ENCODE results near the gene FUT9. TPM values are rescaled to one million over a fixed set of nuclear protein-coding genes. Genes with fewer than 3 reads are reported as not detected.

Gene FUT9
- total and polyA plus RNA-seq, 2 donors (not counting 1 experiment from before 2014, with no cell fraction given), result not detected

- Histone ChIP-seq H2AFZ (ENCODE audit: low read length) (no peak overlapping the region), H4K20me1 (ENCODE audit: control insufficient read depth, extremely low read depth, insufficient read depth, low read length) (no peaks in the 10 kb centered on the region), H3K4me2 (ENCODE audit: extremely low read depth, insufficient read depth, low read length) (no peak overlapping the region), H3K4me3 (replicated peaks in 1 of 4; ENCODE audit: control extremely low read depth in 1 of 4, insufficient read depth in 1 of 4, low read depth in 3 of 4, low read length in 4 of 4) (no peak overlapping the region), H3K27me3 (ENCODE audit: control insufficient read depth, insufficient read depth, low read length) (no peaks in the 10 kb centered on the region), H3K4me1 (ENCODE audit: control insufficient read depth, extremely low read depth, insufficient read depth, low read length) (no peaks in the 10 kb centered on the region), H3K79me2 (ENCODE audit: control insufficient read depth, insufficient read depth, low read length) (no peaks in the 10 kb centered on the region), H3K9me3 (ENCODE audit: control insufficient read depth, insufficient read depth, low read depth, low read length) (no peaks in the 10 kb centered on the region), H3K9ac (ENCODE audit: insufficient read depth, low read length) (no peak overlapping the region), H3K36me3 (ENCODE audit: control insufficient read depth, insufficient read depth, low read length) (no peaks in the 10 kb centered on the region), H3K27ac (ENCODE audit: insufficient read depth, low read length) (no peak overlapping the region)
- TF ChIP-seq EZH2 (IDR thresholded peaks at IDR 0.05; ENCODE audit: low read length, missing control alignments), result no peak
- no peak for TF ChIP-seq CTCF (conservative IDR thresholded peaks at IDR 0.05 in 1 of 2, IDR thresholded peaks at IDR 0.05 in 1 of 2; ENCODE audit: low read depth in 1 of 2, low read length in 2 of 2)
- DNase-seq (ENCODE audit: low read depth in 2 of 2), result no peak
Measured at GRCh38 chr6:96152114-96152708, 136.4 kb downstream of the FUT9 start.

- no peak overlapping the region for H3K9ac ChIP-seq (ENCODE audit: insufficient read depth, low read length)
- DNase-seq (ENCODE audit: low read depth in 2 of 2), result peak in 1 of 2 donors; percentile 20
- no peak overlapping the region for H3K4me2 ChIP-seq (ENCODE audit: extremely low read depth, insufficient read depth, low read length)
- no peak for TF ChIP-seq EZH2 (IDR thresholded peaks at IDR 0.05; ENCODE audit: low read length, missing control alignments)
- TF ChIP-seq CTCF (conservative IDR thresholded peaks at IDR 0.05 in 1 of 2, IDR thresholded peaks at IDR 0.05 in 1 of 2; ENCODE audit: low read depth in 1 of 2, low read length in 2 of 2), result no peak
- no peak overlapping the region for H2AFZ ChIP-seq (ENCODE audit: low read length)
- H4K20me1 ChIP-seq (ENCODE audit: control insufficient read depth, extremely low read depth, insufficient read depth, low read length), result no peaks in the 10 kb centered on the region
- no peaks in the 10 kb centered on the region for H3K36me3 ChIP-seq (ENCODE audit: control insufficient read depth, insufficient read depth, low read length)
- H3K9me3 ChIP-seq (ENCODE audit: control insufficient read depth, insufficient read depth, low read depth, low read length), result no peaks in the 10 kb centered on the region
- no peak overlapping the region for H3K4me3 ChIP-seq (replicated peaks in 1 of 4; ENCODE audit: control extremely low read depth in 1 of 4, insufficient read depth in 1 of 4, low read depth in 3 of 4, low read length in 4 of 4)
- no peaks in the 10 kb centered on the region for H3K27me3 ChIP-seq (ENCODE audit: control insufficient read depth, insufficient read depth, low read length)
- H3K79me2 ChIP-seq (ENCODE audit: control insufficient read depth, insufficient read depth, low read length), result no peaks in the 10 kb centered on the region
- no peak overlapping the region for H3K27ac ChIP-seq (ENCODE audit: insufficient read depth, low read length)
- no peaks in the 10 kb centered on the region for H3K4me1 ChIP-seq (ENCODE audit: control insufficient read depth, extremely low read depth, insufficient read depth, low read length)
Measured at GRCh38 chr6:96153775-96154174, 138.0 kb downstream of the FUT9 start.

- no peaks in the 10 kb centered on the region for H3K79me2 ChIP-seq (ENCODE audit: control insufficient read depth, insufficient read depth, low read length)
- H2AFZ ChIP-seq (ENCODE audit: low read length), result no peak overlapping the region
- H3K9me3 ChIP-seq (ENCODE audit: control insufficient read depth, insufficient read depth, low read depth, low read length), result no peaks in the 10 kb centered on the region
- H3K9ac ChIP-seq (ENCODE audit: insufficient read depth, low read length), result no peak overlapping the region
- TF ChIP-seq CTCF (conservative IDR thresholded peaks at IDR 0.05 in 1 of 2, IDR thresholded peaks at IDR 0.05 in 1 of 2; ENCODE audit: low read depth in 1 of 2, low read length in 2 of 2), result no peak
- no peak for TF ChIP-seq EZH2 (IDR thresholded peaks at IDR 0.05; ENCODE audit: low read length, missing control alignments)
- H3K4me2 ChIP-seq (ENCODE audit: extremely low read depth, insufficient read depth, low read length), result no peak overlapping the region
- H3K4me1 ChIP-seq (ENCODE audit: control insufficient read depth, extremely low read depth, insufficient read depth, low read length), result no peaks in the 10 kb centered on the region
- no peak overlapping the region for H3K4me3 ChIP-seq (replicated peaks in 1 of 4; ENCODE audit: control extremely low read depth in 1 of 4, insufficient read depth in 1 of 4, low read depth in 3 of 4, low read length in 4 of 4)
- no peak for DNase-seq (ENCODE audit: low read depth in 2 of 2)
- no peaks in the 10 kb centered on the region for H4K20me1 ChIP-seq (ENCODE audit: control insufficient read depth, extremely low read depth, insufficient read depth, low read length)
- H3K27me3 ChIP-seq (ENCODE audit: control insufficient read depth, insufficient read depth, low read length), result no peaks in the 10 kb centered on the region
- no peak overlapping the region for H3K27ac ChIP-seq (ENCODE audit: insufficient read depth, low read length)
- no peaks in the 10 kb centered on the region for H3K36me3 ChIP-seq (ENCODE audit: control insufficient read depth, insufficient read depth, low read length)
Measured at GRCh38 chr6:96156425-96156824, 140.7 kb downstream of the FUT9 start.
